Measurements from ENCODE around the gene VAV2. TPM values are rescaled to one million over a fixed set of nuclear protein-coding genes. Genes with fewer than 3 reads are reported as not detected.

Gene VAV2
- total and polyA plus RNA-seq, 2 donors, result 5.4 to 9.8 TPM

DNA sequence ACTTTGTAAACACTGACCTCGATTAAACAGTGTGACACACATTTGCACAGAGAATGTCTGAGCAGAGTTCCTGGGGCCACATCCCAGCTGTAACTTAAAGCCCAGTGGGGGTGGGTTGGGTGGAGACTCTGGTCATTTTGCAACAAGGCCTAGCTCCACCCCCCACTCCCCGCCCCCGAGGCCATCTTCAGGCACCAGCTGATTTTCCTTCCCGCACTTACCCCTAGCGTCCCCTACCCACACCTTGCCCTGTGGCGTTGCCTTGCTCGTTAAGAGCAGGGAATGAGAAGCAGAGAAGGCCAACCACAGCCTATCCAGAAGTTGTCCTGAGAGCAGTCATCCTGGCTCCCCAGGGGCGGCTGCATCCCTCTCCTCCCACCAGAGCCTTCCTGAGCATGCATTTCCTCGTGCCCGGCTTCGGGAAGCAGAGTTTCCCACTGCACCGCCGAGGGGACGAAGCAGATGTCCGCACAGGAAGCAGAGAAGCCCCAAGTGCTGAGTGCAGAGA, 152.2 kb downstream of the VAV2 start:
- no peaks in the 10 kb centered on the region for H3K36me3 ChIP-seq (ENCODE audit: control insufficient read depth in 2 of 2, insufficient read depth in 2 of 2, low read length in 1 of 2)
- no peak overlapping the region for H3K27ac ChIP-seq (ENCODE audit: low read depth in 1 of 2, low read length in 1 of 2)
- H3K9me3 ChIP-seq (ENCODE audit: control insufficient read depth in 2 of 2, insufficient read depth in 1 of 2, low read length in 1 of 2), result no peaks in the 10 kb centered on the region
- H3K4me3 ChIP-seq (ENCODE audit: low read length in 2 of 2), result no peak overlapping the region
- H3K27me3 ChIP-seq (ENCODE audit: control insufficient read depth in 2 of 2, insufficient read depth in 1 of 2, low read length in 1 of 2), result peaks cover 0 to under 1% of the 10 kb centered on the region in 2 donors
- WGBS, result 76% methylated on average over 15 of the region's 15 CpGs
- H3K4me1 ChIP-seq (ENCODE audit: control insufficient read depth in 2 of 2, insufficient read depth in 2 of 2, low read length in 2 of 2), result peaks cover 0 to 11% of the 10 kb centered on the region in 2 donors
- no peak for DNase-seq (ENCODE audit: low read depth in 6 of 9, low spot score in 9 of 9)

- WGBS, result 98% methylated on average over 5 of the region's 5 CpGs
Observed at GRCh38 chr9:133838859-133839507, 153.1 kb downstream of the VAV2 start.

DNA sequence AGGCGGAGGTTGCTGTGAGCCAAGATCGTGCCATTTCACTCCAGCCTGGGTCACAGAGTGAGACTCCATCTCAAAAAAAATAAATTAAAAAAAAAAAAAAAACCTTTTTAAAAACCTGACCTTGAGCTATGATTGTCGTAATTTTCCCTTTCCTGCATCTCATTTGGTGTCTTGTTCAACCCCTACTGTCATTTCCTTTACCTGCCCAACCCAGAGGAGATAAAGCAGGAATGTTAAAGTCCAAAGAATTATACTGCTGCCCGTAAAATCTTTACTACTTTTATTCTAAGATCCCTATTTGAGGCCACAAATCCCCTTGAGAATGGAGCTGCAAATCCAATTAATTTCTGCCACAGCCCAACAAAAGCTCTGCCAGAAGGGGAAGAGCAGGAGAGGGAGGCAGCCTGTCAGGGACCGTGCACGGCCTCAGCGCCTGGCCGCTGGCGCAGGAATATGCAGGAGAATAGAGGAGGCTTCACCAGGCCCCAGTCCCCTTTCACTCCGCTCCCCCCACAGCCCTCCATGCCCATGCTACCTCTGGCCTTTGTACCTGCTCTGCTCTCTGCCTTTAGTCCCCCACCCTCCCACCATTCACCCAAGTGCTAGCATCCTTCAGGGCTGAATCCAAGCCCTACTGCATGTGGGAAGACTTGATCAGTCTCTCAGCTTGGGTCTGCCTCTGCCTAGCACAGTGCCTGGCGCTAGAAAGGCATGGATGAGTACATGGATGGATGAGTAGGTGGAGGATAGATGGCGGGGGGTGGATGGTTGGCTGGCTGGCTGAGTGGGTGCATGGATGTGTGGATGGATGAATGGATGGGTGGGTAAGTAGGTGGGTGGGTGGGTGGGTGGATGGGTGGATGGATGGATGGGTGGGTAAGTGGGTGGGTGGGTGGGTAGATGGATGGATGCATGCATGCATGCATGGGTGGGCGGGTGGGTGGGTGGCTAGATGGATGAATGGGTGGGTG, 154.2 kb downstream of the VAV2 start:
- DNase-seq (ENCODE audit: low read depth in 6 of 9, low spot score in 9 of 9), result no peak
- H3K4me3 ChIP-seq (ENCODE audit: low read length in 2 of 2), result no peak overlapping the region

More at GRCh38 chr9:133838859-133839507, 153.1 kb downstream of the VAV2 start:
- Histone ChIP-seq H3K27ac (ENCODE audit: low read depth in 1 of 2, low read length in 1 of 2) (no peak overlapping the region), H3K27me3 (ENCODE audit: control insufficient read depth in 2 of 2, insufficient read depth in 1 of 2, low read length in 1 of 2) (no peaks in the 10 kb centered on the region), H3K9me3 (ENCODE audit: control insufficient read depth in 2 of 2, insufficient read depth in 1 of 2, low read length in 1 of 2) (no peaks in the 10 kb centered on the region), H3K36me3 (ENCODE audit: control insufficient read depth in 2 of 2, insufficient read depth in 2 of 2, low read length in 1 of 2) (no peaks in the 10 kb centered on the region), H3K4me3 (ENCODE audit: low read length in 2 of 2) (no peak overlapping the region), H3K4me1 (ENCODE audit: control insufficient read depth in 2 of 2, insufficient read depth in 2 of 2, low read length in 2 of 2) (peaks cover 0 to 4% of the 10 kb centered on the region in 2 donors)
- no peak for DNase-seq (ENCODE audit: low read depth in 6 of 9, low spot score in 9 of 9)

GRCh38 chr9:133836818-133837217, 155.3 kb downstream of the VAV2 start:
- H3K9me3 ChIP-seq (ENCODE audit: control insufficient read depth in 2 of 2, insufficient read depth in 1 of 2, low read length in 1 of 2), result no peaks in the 10 kb centered on the region
- no peak overlapping the region for H3K27ac ChIP-seq (ENCODE audit: low read depth in 1 of 2, low read length in 1 of 2)
- H3K4me3 ChIP-seq (ENCODE audit: low read length in 2 of 2), result no peak overlapping the region
- DNase-seq (ENCODE audit: low read depth in 6 of 9, low spot score in 9 of 9), result no peak
- H3K27me3 ChIP-seq (ENCODE audit: control insufficient read depth in 2 of 2, insufficient read depth in 1 of 2, low read length in 1 of 2), result no peaks in the 10 kb centered on the region
- 95% methylated on average over 5 of the region's 5 CpGs for WGBS
- H3K36me3 ChIP-seq (ENCODE audit: control insufficient read depth in 2 of 2, insufficient read depth in 2 of 2, low read length in 1 of 2), result no peaks in the 10 kb centered on the region
- H3K4me1 ChIP-seq (ENCODE audit: control insufficient read depth in 2 of 2, insufficient read depth in 2 of 2, low read length in 2 of 2), result peaks cover 0 to 2% of the 10 kb centered on the region in 2 donors

More for the DNA sequence above, 154.2 kb downstream of the VAV2 start:
- Histone ChIP-seq H3K4me1 (ENCODE audit: control insufficient read depth in 2 of 2, insufficient read depth in 2 of 2, low read length in 2 of 2) (peaks cover 0 to 3% of the 10 kb centered on the region in 2 donors), H3K9me3 (ENCODE audit: control insufficient read depth in 2 of 2, insufficient read depth in 1 of 2, low read length in 1 of 2) (no peaks in the 10 kb centered on the region), H3K36me3 (ENCODE audit: control insufficient read depth in 2 of 2, insufficient read depth in 2 of 2, low read length in 1 of 2) (no peaks in the 10 kb centered on the region), H3K27ac (ENCODE audit: low read depth in 1 of 2, low read length in 1 of 2) (no peak overlapping the region), H3K27me3 (ENCODE audit: control insufficient read depth in 2 of 2, insufficient read depth in 1 of 2, low read length in 1 of 2) (no peaks in the 10 kb centered on the region)
- WGBS, result 97% methylated on average over 13 of the region's 13 CpGs

- Histone ChIP-seq H3K9me3 (ENCODE audit: control insufficient read depth in 2 of 2, insufficient read depth in 1 of 2, low read length in 1 of 2) (no peaks in the 10 kb centered on the region), H3K27ac (ENCODE audit: low read depth in 1 of 2, low read length in 1 of 2) (no peak overlapping the region), H3K36me3 (ENCODE audit: control insufficient read depth in 2 of 2, insufficient read depth in 2 of 2, low read length in 1 of 2) (no peaks in the 10 kb centered on the region), H3K4me1 (ENCODE audit: control insufficient read depth in 2 of 2, insufficient read depth in 2 of 2, low read length in 2 of 2) (no peaks in the 10 kb centered on the region), H3K27me3 (ENCODE audit: control insufficient read depth in 2 of 2, insufficient read depth in 1 of 2, low read length in 1 of 2) (no peaks in the 10 kb centered on the region), H3K4me3 (ENCODE audit: low read length in 2 of 2) (no peak overlapping the region)
- DNase-seq (ENCODE audit: low read depth in 6 of 9, low spot score in 9 of 9), result no peak
- 97% methylated on average over 17 of the region's 17 CpGs for WGBS
Observed at GRCh38 chr9:133836001-133836758, 155.9 kb downstream of the VAV2 start.

DNA sequence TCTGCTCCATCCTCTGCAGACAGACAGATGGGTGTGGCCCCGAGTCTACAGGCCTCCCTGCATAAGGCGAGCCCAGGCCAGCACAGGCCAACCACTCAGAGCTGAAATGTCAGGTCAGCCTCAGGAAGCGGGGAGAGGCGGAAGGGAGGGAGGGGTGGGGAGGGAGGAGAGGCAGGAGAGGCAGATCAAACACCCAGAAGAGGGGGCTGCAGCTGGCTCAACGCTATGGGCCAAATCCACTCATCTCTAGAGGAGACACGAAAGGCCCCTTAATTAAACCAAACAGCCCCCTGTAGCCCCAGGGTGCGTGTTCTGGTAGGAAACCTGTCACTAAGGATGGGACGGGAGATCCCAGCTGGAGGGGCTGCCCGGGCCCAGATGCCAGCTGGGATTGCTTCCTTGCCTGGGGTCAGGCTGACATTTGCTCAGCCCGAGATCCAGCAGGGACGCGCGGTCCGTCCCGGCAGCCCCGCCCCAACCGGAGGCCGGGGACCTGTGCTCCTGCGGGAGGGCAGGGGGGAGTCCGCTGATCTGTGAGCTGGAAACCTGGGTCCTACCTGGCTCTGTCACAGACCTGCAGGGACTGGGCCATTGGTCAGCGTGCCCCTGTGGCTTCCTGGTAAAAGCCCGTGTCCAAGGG, 156.7 kb downstream of the VAV2 start:
- no peak overlapping the region for H3K4me3 ChIP-seq (ENCODE audit: low read length in 2 of 2)

GRCh38 chr9:133834080-133834976, 157.8 kb downstream of the VAV2 start:
- Histone ChIP-seq H3K27ac (ENCODE audit: low read depth in 1 of 2, low read length in 1 of 2) (no peak overlapping the region), H3K9me3 (ENCODE audit: control insufficient read depth in 2 of 2, insufficient read depth in 1 of 2, low read length in 1 of 2) (no peaks in the 10 kb centered on the region), H3K4me1 (ENCODE audit: control insufficient read depth in 2 of 2, insufficient read depth in 2 of 2, low read length in 2 of 2) (no peaks in the 10 kb centered on the region), H3K27me3 (ENCODE audit: control insufficient read depth in 2 of 2, insufficient read depth in 1 of 2, low read length in 1 of 2) (no peaks in the 10 kb centered on the region), H3K36me3 (ENCODE audit: control insufficient read depth in 2 of 2, insufficient read depth in 2 of 2, low read length in 1 of 2) (no peaks in the 10 kb centered on the region), H3K4me3 (ENCODE audit: low read length in 2 of 2) (no peak overlapping the region)
- no peak for DNase-seq (ENCODE audit: low read depth in 6 of 9, low spot score in 9 of 9)
- 95% methylated on average over 29 of the region's 29 CpGs for WGBS

More for the DNA sequence above, 156.7 kb downstream of the VAV2 start:
- no peak for DNase-seq (ENCODE audit: low read depth in 6 of 9, low spot score in 9 of 9)
- Histone ChIP-seq H3K4me1 (ENCODE audit: control insufficient read depth in 2 of 2, insufficient read depth in 2 of 2, low read length in 2 of 2) (no peaks in the 10 kb centered on the region), H3K27me3 (ENCODE audit: control insufficient read depth in 2 of 2, insufficient read depth in 1 of 2, low read length in 1 of 2) (no peaks in the 10 kb centered on the region), H3K9me3 (ENCODE audit: control insufficient read depth in 2 of 2, insufficient read depth in 1 of 2, low read length in 1 of 2) (no peaks in the 10 kb centered on the region), H3K36me3 (ENCODE audit: control insufficient read depth in 2 of 2, insufficient read depth in 2 of 2, low read length in 1 of 2) (no peaks in the 10 kb centered on the region), H3K27ac (ENCODE audit: low read depth in 1 of 2, low read length in 1 of 2) (no peak overlapping the region)
- WGBS, result 94% methylated on average over 22 of the region's 22 CpGs
